ENCODE data around the gene MAD1L1. TPM values are rescaled to one million over a fixed set of nuclear protein-coding genes. Genes with fewer than 3 reads are reported as not detected.

MAD1L1 gene
- total and polyA plus RNA-seq, 2 of the 4 experiments (the other 2 are of a cell fraction), result 29.0 to 40.9 TPM

DNA sequence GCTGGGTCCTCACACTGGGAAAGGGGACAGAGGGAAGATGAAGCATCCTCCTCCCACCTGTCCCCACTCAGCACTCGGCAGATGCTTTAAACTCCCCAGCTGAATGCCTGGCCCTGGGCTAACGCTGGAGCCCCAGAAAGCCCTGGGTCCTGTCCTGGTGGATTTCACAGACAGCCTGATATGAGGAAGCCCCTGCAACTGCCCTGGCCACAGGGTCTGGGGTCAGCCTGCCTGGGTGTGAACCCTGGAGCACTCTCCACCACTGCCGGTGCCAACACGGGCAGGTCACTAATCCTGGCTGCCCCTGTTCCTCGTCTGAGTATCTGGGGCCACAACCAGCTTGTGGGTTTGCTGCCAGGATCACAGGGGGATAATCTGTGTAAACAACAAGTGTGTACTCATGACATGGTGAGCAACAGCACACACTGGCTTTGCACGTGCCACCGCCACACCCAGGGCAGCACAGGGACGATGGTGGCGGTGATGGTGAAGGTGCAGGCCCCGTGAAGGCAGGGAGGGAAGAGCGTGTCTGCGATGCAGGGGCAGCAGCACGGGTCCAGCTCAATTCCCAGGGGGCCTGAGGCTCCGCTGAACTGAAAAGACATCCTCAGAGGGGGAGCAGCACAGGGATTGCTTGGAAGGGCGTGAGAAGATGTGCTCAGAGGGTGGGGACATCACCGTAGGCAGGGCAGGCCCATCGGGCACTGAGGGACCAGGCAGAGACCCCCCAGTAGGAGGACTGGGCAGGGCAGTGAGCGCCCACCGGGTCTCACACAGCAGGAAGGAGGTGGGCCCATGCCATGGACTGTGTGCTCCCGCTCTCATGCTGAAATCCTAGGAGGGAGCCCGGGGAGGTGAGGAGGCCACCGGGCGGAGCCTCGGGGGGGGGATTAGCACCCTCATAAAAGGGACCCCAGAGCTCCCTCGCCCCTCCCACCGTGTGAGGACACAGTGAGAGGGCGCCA, 238.7 kb downstream of the MAD1L1 start:
- dilution Hi-C loops (cut with HindIII; ENCODE audit: low sequenced_read_pairs, unreplicated experiment) (no loop called here), in situ Hi-C loops (cut with MboI; ENCODE audit: low sequenced_read_pairs) (no loop called here), intact Hi-C loops (cut with micrococcal nuclease) (no loop called here)
- Histone ChIP-seq H3K23ac (ENCODE audit: low read depth, low read length) (no peak overlapping the region), H3K4me1 (ENCODE audit: control insufficient read depth, insufficient read depth, low read length) (no peaks in the 10 kb centered on the region), H3K9me3 (ENCODE audit: control insufficient read depth, insufficient read depth, low read length) (no peaks in the 10 kb centered on the region), H2AFZ (replicated peaks; ENCODE audit: low read length, poor library complexity) (no peak overlapping the region), H3K27ac (ENCODE audit: insufficient read depth, low read length) (no peak overlapping the region), H2BK20ac (ENCODE audit: low read depth, low read length) (no peak overlapping the region), H2BK120ac (ENCODE audit: low read depth, low read length) (no peak overlapping the region), H4K8ac (ENCODE audit: low read depth in 2 of 2, low read length in 2 of 2) (no peak overlapping the region), H3K9ac (ENCODE audit: low read depth, low read length) (no peak overlapping the region), H3K14ac (replicated peaks; ENCODE audit: low read depth, low read length) (no peak overlapping the region), H3K9me1 (ENCODE audit: insufficient read depth, low read length) (no peaks in the 10 kb centered on the region), H3K4me3 (ENCODE audit: insufficient read depth, low read depth, low read length) (no peak overlapping the region), H3K18ac (ENCODE audit: low read depth, low read length) (no peak overlapping the region), H4K5ac (ENCODE audit: low read depth, low read length) (no peak overlapping the region), H2AK5ac (ENCODE audit: low read depth, low read length) (no peak overlapping the region), H3K79me1 (ENCODE audit: low read depth in 1 of 2, low read length in 2 of 2) (no peaks in the 10 kb centered on the region), H2AK9ac (replicated peaks; ENCODE audit: low read depth, low read length, poor library complexity) (no peak overlapping the region), H4K20me1 (ENCODE audit: insufficient read depth, low read length) (no peaks in the 10 kb centered on the region; the same call in 1 of the 2 replicates), H2BK5ac (ENCODE audit: low read depth, low read length, poor library complexity, severe bottlenecking) (no peak overlapping the region), H2BK15ac (ENCODE audit: low read depth, low read length) (no peak overlapping the region), H3K4me2 (ENCODE audit: low read depth, low read length) (no peak overlapping the region), H4K91ac (ENCODE audit: insufficient read depth, low read depth, low read length) (no peak overlapping the region), H3K4ac (ENCODE audit: low read depth, low read length) (no peak overlapping the region), H3K36me3 (ENCODE audit: control insufficient read depth, insufficient read depth, low read length) (no peaks in the 10 kb centered on the region), H3K27me3 (ENCODE audit: control insufficient read depth, insufficient read depth, low read length) (no peaks in the 10 kb centered on the region), H3K56ac (ENCODE audit: extremely low read depth, insufficient read depth, low read length) (no peak overlapping the region)
- DNase-seq, result no peak
- 84% methylated on average over 19 of the region's 27 CpGs; no CpG with 5 or more reads in 1 of the 2 experiments for WGBS, 2 experiments (ENCODE audit: extremely low coverage in 2 of 2, insufficient read length in 1 of 2)
- no peak for TF ChIP-seq RFX5 (IDR thresholded peaks at IDR 0.05; ENCODE audit: low read depth, low read length)
- no peak for TF ChIP-seq NFE2L2 (IDR thresholded peaks at IDR 0.05; ENCODE audit: low read depth, low read length)
- TF ChIP-seq, protein P1, sequence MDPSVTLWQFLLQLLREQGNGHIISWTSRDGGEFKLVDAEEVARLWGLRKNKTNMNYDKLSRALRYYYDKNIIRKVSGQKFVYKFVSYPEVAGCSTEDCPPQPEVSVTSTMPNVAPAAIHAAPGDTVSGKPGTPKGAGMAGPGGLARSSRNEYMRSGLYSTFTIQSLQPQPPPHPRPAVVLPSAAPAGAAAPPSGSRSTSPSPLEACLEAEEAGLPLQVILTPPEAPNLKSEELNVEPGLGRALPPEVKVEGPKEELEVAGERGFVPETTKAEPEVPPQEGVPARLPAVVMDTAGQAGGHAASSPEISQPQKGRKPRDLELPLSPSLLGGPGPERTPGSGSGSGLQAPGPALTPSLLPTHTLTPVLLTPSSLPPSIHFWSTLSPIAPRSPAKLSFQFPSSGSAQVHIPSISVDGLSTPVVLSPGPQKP (IDR thresholded peaks at IDR 0.05; ENCODE audit: borderline replicate concordance, low read depth, low read length), result no peak
- TF ChIP-seq USF2 (IDR thresholded peaks at IDR 0.05; ENCODE audit: low read depth, low read length), result no peak
- no peak for TF ChIP-seq MAFK (IDR thresholded peaks at IDR 0.05; ENCODE audit: low read depth, low read length)
- TF ChIP-seq CEBPB (IDR thresholded peaks at IDR 0.05; ENCODE audit: low read depth, low read length), result no peak
- ATAC-seq (ENCODE audit: low read depth), result no peak
- BruUV-seq (replicated peaks), result no TSS peak
- ChIA-PET POLR2A (ENCODE audit: unreplicated experiment) (no interaction called here), CTCF (no interaction called here)
